GM21786 (cell line): ENCODE results near the gene DIAPH3.

Experiments
- ATAC-seq: cut with Tn5 transposase; IDR thresholded peaks from one replicate; pipeline ENCODE4 v1.9.1; 2021; ENCODE audit not compliant: unreplicated experiment

The DIAPH3 gene

GRCh38 chr13:59879281-59879680 lies 284.4 kb downstream of the DIAPH3 start:
- ATAC-seq = no peak

GRCh38 chr13:59877933-59878332 lies 285.8 kb downstream of the DIAPH3 start:
- ATAC-seq = no peak

- no peak for ATAC-seq
Measured at GRCh38 chr13:59874973-59875372, 288.8 kb downstream of the DIAPH3 start.

- ATAC-seq = no peak
Measured at GRCh38 chr13:59873856-59874255, 289.9 kb downstream of the DIAPH3 start.

GRCh38 chr13:59873309-59873708 lies 290.4 kb downstream of the DIAPH3 start:
- ATAC-seq = no peak

- ATAC-seq = no peak
Measured at GRCh38 chr13:59867867-59868266, 295.9 kb downstream of the DIAPH3 start.

- no peak for ATAC-seq
Measured at GRCh38 chr13:59865398-59865797, 298.3 kb downstream of the DIAPH3 start.

- ATAC-seq = no peak
Measured at GRCh38 chr13:59863621-59864020, 300.1 kb downstream of the DIAPH3 start.

- ATAC-seq = no peak
Measured at GRCh38 chr13:59861676-59862075, 302.1 kb downstream of the DIAPH3 start.

- ATAC-seq = no peak
Measured at GRCh38 chr13:59856281-59856810, 307.4 kb downstream of the DIAPH3 start.

- no peak for ATAC-seq
Measured at GRCh38 chr13:59846845-59847620, 316.7 kb downstream of the DIAPH3 start.

GRCh38 chr13:59843040-59843439 lies 320.7 kb downstream of the DIAPH3 start:
- no peak for ATAC-seq

- ATAC-seq = no peak
Measured at GRCh38 chr13:59842507-59842906, 321.2 kb downstream of the DIAPH3 start.

- ATAC-seq = no peak
Measured at GRCh38 chr13:59839186-59839585, 324.5 kb downstream of the DIAPH3 start.

GRCh38 chr13:59837101-59837500 lies 326.6 kb downstream of the DIAPH3 start:
- ATAC-seq = no peak

GRCh38 chr13:59835569-59835968 lies 328.2 kb downstream of the DIAPH3 start:
- no peak for ATAC-seq

- ATAC-seq = no peak
Measured at GRCh38 chr13:59834801-59835200, 328.9 kb downstream of the DIAPH3 start.

- no peak for ATAC-seq
Measured at GRCh38 chr13:59829690-59830089, 334.0 kb downstream of the DIAPH3 start.

- no peak for ATAC-seq
Measured at GRCh38 chr13:59823486-59823885, 340.2 kb downstream of the DIAPH3 start.

- ATAC-seq = no peak
Measured at GRCh38 chr13:59809564-59809963, 354.2 kb downstream of the DIAPH3 start.

GRCh38 chr13:59806801-59807200 lies 356.9 kb downstream of the DIAPH3 start:
- ATAC-seq = no peak

GRCh38 chr13:59801107-59801880 lies 362.4 kb downstream of the DIAPH3 start:
- no peak for ATAC-seq
